HepG2 (cell line): Measurements from ENCODE around the gene PRDM15. TPM values are rescaled to one million over a fixed set of nuclear protein-coding genes. Genes with fewer than 3 reads are reported as not detected.

ENCODE experiments used
- ATAC-seq: fragments of 200-7000 bp; cut with Tn5 transposase; 3 replicates; pipeline ENCODE4 v1.9.1; 2020; ENCODE audit warnings: mild to moderate bottlenecking, moderate library complexity
- BruUV-seq: library from RNA; stranded (reverse); fragments of 400-500 nt; replicated peaks from 2 replicates; lab custom pipeline; 2021; lab: Mats Ljungman, UMichigan
- CTCF ChIA-PET: fragments of 300-600 bp; formaldehyde crosslinking; extraction: SDS; loops from one replicate; lab custom pipeline; 2021; ENCODE audit warnings: low total read pairs, inconsistent platforms, low intra/inter-chr PET ratio; lab: Yijun Ruan, JAX
- POLR2A ChIA-PET: fragments of 350-600 bp; sonication (Branson Sonifier 250); formaldehyde crosslinking; loops from one replicate; lab custom pipeline; 2020; ENCODE audit warnings: antibody characterized with exemption, inconsistent platforms; lab: Yijun Ruan, JAX
- DNase-seq: peaks from one replicate; pipeline ENCODE4 v3.0.0-alpha.2; 2015; ENCODE audit warnings: low spot score
- FAIRE-seq: peaks from 3 replicates; lab custom pipeline; 2011; peaks lifted over from hg19 to GRCh38; lab: Jason Lieb, UNC
- H2AFZ ChIP-seq: one replicate; pipeline ENCODE4 v1.6.1; 2011; ENCODE audit warnings: low read length, inconsistent platforms
- H3K27ac ChIP-seq: fragments of 300-600 bp; 3 replicates; pipeline ENCODE4 v1.8.0; 2011; ENCODE audit warnings: mixed run types, mild to moderate bottlenecking, mixed read lengths, low read length, inconsistent platforms; ENCODE audit not compliant: insufficient read depth; ENCODE audit errors: extremely low read length
- H3K27me3 ChIP-seq, 2 experiments: fragments of 200-600 bp in 1 of 2; 2 replicates in 1 of 2; 3 replicates in 1 of 2; pipeline versions ENCODE4 v1.6.0 to v1.8.0; 2011; ENCODE audit warnings: low read length in 2 of 2, mild to moderate bottlenecking in 2 of 2, moderate library complexity in 2 of 2, inconsistent platforms in 1 of 2; ENCODE audit not compliant: insufficient read depth in 2 of 2, control insufficient read depth in 1 of 2
- H3K36me3 ChIP-seq, 2 experiments: fragments of 200-600 bp in 1 of 2; replicated peaks in 1 of 2; 2 replicates in 1 of 2; 3 replicates in 1 of 2; pipeline versions ENCODE4 v1.5.1 to v1.8.0; 2011; ENCODE audit warnings: low read length in 2 of 2, inconsistent platforms in 1 of 2; ENCODE audit not compliant: insufficient read depth in 2 of 2, control insufficient read depth in 1 of 2
- H3K4me1 ChIP-seq: 2 replicates; pipeline ENCODE4 v1.5.1; 2012; ENCODE audit warnings: low read length, inconsistent platforms; ENCODE audit not compliant: insufficient read depth
- H3K4me2 ChIP-seq: 2 replicates; pipeline ENCODE4 v1.6.0; 2011; ENCODE audit warnings: low read depth, low read length, inconsistent platforms
- H3K4me3 ChIP-seq, 3 experiments: fragments of 200-600 bp in 1 of 3; sonication (generic), shearing (Covaris generic) in 1 of 3; replicated peaks in 1 of 3; 2 replicates each; pipeline ENCODE4 v1.5.1; 2011 to 2016; ENCODE audit warnings: low read length in 3 of 3, inconsistent platforms in 2 of 3, low read depth in 2 of 3, mild to moderate bottlenecking in 2 of 3, control low read depth in 1 of 3, mixed read lengths in 1 of 3; ENCODE audit not compliant: insufficient read depth in 1 of 3
- H3K79me2 ChIP-seq: one replicate; pipeline ENCODE4 v1.6.1; 2011; ENCODE audit warnings: low read length, inconsistent platforms; ENCODE audit not compliant: insufficient read depth
- H3K9ac ChIP-seq: 2 replicates; pipeline ENCODE4 v1.6.0; 2011; ENCODE audit warnings: mild to moderate bottlenecking, low read depth, low read length, inconsistent platforms; ENCODE audit not compliant: insufficient read depth
- H3K9me3 ChIP-seq: 2 replicates; pipeline ENCODE4 v1.5.1; 2012; ENCODE audit warnings: mild to moderate bottlenecking, low read length
- H4K20me1 ChIP-seq: 2 replicates; pipeline ENCODE4 v1.6.0; 2011; ENCODE audit warnings: inconsistent platforms, mild to moderate bottlenecking, low read length, moderate library complexity; ENCODE audit not compliant: insufficient read depth
- BRD4 ChIP-seq: sonication (generic); formaldehyde crosslinking; IDR thresholded peaks from 2 replicates; pipeline ENCODE4 v1.4.0; 2020; ENCODE audit warnings: missing genetic modification reagents
- FOXC1 ChIP-seq: sonication (generic); formaldehyde crosslinking; IDR thresholded peaks from 2 replicates; pipeline ENCODE4 v1.8.0; 2022; ENCODE audit warnings: mild to moderate bottlenecking, missing genetic modification reagents, borderline replicate concordance
- HMG20B ChIP-seq: conservative IDR thresholded peaks from 2 replicates; pipeline ENCODE4 v1.6.1; 2016; ENCODE audit warnings: missing genetic modification reagents, missing compliant biosample characterization
- KLF12 ChIP-seq: sonication (generic); formaldehyde crosslinking; IDR thresholded peaks from 2 replicates; pipeline ENCODE4 v1.4.0; 2020; ENCODE audit warnings: missing genetic modification reagents, borderline replicate concordance
- KMT2A ChIP-seq: sonication (generic); formaldehyde crosslinking; IDR thresholded peaks from 2 replicates; pipeline ENCODE4 v1.4.0; 2020; ENCODE audit warnings: missing genetic modification reagents
- NFE2L2 ChIP-seq: fragments of 150-350 bp; IDR thresholded peaks from 2 replicates; pipeline ENCODE4 v1.6.1; 2014; ENCODE audit warnings: low read length
- NR2F1 ChIP-seq, 2 experiments: fragments of 450-650 bp in 1 of 2; formaldehyde crosslinking in 1 of 2; IDR thresholded peaks; 2 replicates each; pipeline versions ENCODE4 v1.5.0 to v1.6.1; 2016 to 2020; ENCODE audit warnings: mild to moderate bottlenecking in 1 of 2, missing compliant biosample characterization in 1 of 2, missing genetic modification reagents in 1 of 2, moderate library complexity in 1 of 2
- STAG1 ChIP-seq: sonication (generic); formaldehyde crosslinking; IDR thresholded peaks from 2 replicates; pipeline ENCODE4 v1.4.0; 2020; ENCODE audit warnings: missing genetic modification reagents
- TMF1 ChIP-seq: sonication (generic); formaldehyde crosslinking; IDR thresholded peaks from 2 replicates; pipeline ENCODE4 v1.8.1; 2022; ENCODE audit warnings: low read depth, missing genetic modification reagents
- ZFP62 ChIP-seq: sonication (generic); formaldehyde crosslinking; IDR thresholded peaks from 2 replicates; pipeline ENCODE4 v1.4.0; 2020; ENCODE audit warnings: missing genetic modification reagents
- ZNF124 ChIP-seq: sonication (generic); formaldehyde crosslinking; IDR thresholded peaks from 2 replicates; pipeline ENCODE4 v1.4.0; 2020; ENCODE audit warnings: missing genetic modification reagents
- ZNF160 ChIP-seq: sonication (generic); formaldehyde crosslinking; IDR thresholded peaks from 2 replicates; pipeline ENCODE4 v1.8.0; 2022; ENCODE audit warnings: mild to moderate bottlenecking, inconsistent platforms, missing genetic modification reagents
- ZNF253 ChIP-seq: sonication (generic); formaldehyde crosslinking; IDR thresholded peaks from 2 replicates; pipeline ENCODE4 v1.8.0; 2022; ENCODE audit warnings: mild to moderate bottlenecking, missing genetic modification reagents, borderline replicate concordance
- ZNF350 ChIP-seq: sonication (generic); formaldehyde crosslinking; IDR thresholded peaks from 2 replicates; pipeline ENCODE4 v1.4.0; 2020; ENCODE audit warnings: mild to moderate bottlenecking, low read depth, missing genetic modification reagents, borderline replicate concordance
- WGBS: methylation state at CpG from one replicate; pipeline ENCODE4 v1.1.6; 2017; ENCODE audit warnings: low lambda C conversion rate; 5-methylcytosine and 5-hydroxymethylcytosine counted together
- in situ Hi-C: cut with HindIII; loops from 2 replicates; pipeline ENCODE4 v1.10.0; 2017; ENCODE audit warnings: low pct_unique_long_range_greater_than_20kb; ENCODE audit not compliant: extremely low pct_ligation_motif_present
- intact Hi-C: fragments of 100-400 bp; cut with micrococcal nuclease; formaldehyde crosslinking; loops from one replicate; pipeline ENCODE4 v1.10.0; 2022; ENCODE audit not compliant: unreplicated experiment
- polyA plus RNA-seq, 8 experiments: library from polyadenylated mRNA; depleted of rRNA in 3 of 8; stranded (reverse) in 7 of 8; unstranded in 1 of 8; fragments of >200 nt; fragmentation: Illumina TruSeq in 4 of 8; extraction: Trizol in 4 of 8; gene quantifications; 2 replicates each; pipeline versions ENCODE4 v1.2.1 to v1.2.3, GENCODE V29; 2011 to 2016; ENCODE audit warnings: low read depth in 4 of 8, missing spikeins in 1 of 8, mixed read lengths in 1 of 8; ENCODE audit not compliant: insufficient read depth in 1 of 8
- total RNA-seq, 5 experiments: library from RNA; depleted of rRNA; stranded (reverse); fragments of >200 nt; fragmentation: Illumina TruSeq; extraction: Trizol; gene quantifications; 2 replicates each; pipeline ENCODE4 v1.2.3, GENCODE V29; 2016; ENCODE audit warnings: low read depth in 1 of 5
- TF ChIP-seq, protein P1 (sequence below): sonication (generic); formaldehyde crosslinking; IDR thresholded peaks from 2 replicates; pipeline ENCODE4 v1.4.0; 2020; ENCODE audit warnings: missing genetic modification reagents, mild to moderate bottlenecking, borderline replicate concordance

The PRDM15 gene
- total and polyA plus RNA-seq, 2 of the 13 experiments (the other 11 are each of a cell fraction or from before 2014, with no cell fraction given): 4.0 to 6.9 TPM

DNA sequence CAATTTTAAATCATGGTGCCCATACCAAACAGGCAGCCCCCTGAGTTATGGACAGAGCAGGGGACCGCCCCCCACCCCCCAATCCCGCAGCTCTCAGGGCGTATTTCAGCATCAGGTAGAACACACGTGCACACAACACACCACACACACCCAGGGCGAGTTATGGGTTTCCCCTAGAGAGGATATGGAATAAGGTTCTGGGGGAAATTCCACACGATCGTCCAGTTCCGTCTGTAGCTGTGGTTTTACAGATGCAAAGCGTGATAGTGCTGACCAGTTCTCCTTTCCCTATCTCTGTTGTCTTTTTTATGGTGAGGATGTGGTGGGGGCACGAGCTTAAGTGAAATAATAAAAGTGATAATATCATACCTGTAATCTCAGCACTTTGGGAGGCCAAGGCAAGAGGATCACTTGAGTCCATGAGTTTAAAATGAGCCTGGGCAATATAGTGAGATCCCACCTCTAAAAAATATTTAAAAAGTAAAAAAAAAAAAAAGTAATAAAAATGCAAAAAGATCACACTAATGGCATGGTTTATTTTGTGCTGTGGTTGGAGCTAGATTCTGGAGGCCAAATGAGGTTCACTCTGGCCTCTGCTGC is 49.6 kb upstream of the PRDM15 start:
- in situ Hi-C loops (no loop called here), intact Hi-C loops (no loop called here)
- H2AFZ ChIP-seq: no peak overlapping the region
- H3K79me2 ChIP-seq: peaks cover 1% of the 10 kb centered on the region
- POLR2A ChIA-PET: no interaction called here
- H3K4me1 ChIP-seq: peaks cover 75% of the 10 kb centered on the region
- no TSS peak for BruUV-seq
- ATAC-seq: no peak
- H4K20me1 ChIP-seq: no peaks in the 10 kb centered on the region
- FAIRE-seq: no peak
- H3K4me3 ChIP-seq: no peak overlapping the region
- WGBS: 96% methylated on average over 10 of the region's 10 CpGs
- H3K27ac ChIP-seq: no peak overlapping the region
- H3K9me3 ChIP-seq: no peaks in the 10 kb centered on the region
- no peak for TF ChIP-seq ZNF160 (CRISPR knock-in tag)
- no peak for TF ChIP-seq TMF1 (CRISPR knock-in tag)
- TF ChIP-seq, protein P1, sequence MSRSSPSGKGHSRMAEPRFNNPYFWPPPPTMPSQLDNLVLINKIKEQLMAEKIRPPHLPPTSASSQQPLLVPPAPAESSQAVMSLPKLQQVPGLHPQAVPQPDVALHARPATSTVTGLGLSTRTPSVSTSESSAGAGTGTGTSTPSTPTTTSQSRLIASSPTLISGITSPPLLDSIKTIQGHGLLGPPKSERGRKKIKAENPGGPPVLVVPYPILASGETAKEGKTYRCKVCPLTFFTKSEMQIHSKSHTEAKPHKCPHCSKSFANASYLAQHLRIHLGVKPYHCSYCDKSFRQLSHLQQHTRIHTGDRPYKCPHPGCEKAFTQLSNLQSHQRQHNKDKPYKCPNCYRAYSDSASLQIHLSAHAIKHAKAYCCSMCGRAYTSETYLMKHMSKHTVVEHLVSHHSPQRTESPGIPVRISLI (CRISPR knock-in tag): no peak
- no peak for TF ChIP-seq KLF12
- CTCF ChIA-PET: no interaction called here
- no peaks in the 10 kb centered on the region; a peak in 1 of 5 replicates for H3K36me3 ChIP-seq
- no peaks in the 10 kb centered on the region for H3K27me3 ChIP-seq
- no peak for DNase-seq
- no peak overlapping the region for H3K4me2 ChIP-seq
- no peak overlapping the region for H3K9ac ChIP-seq

DNA sequence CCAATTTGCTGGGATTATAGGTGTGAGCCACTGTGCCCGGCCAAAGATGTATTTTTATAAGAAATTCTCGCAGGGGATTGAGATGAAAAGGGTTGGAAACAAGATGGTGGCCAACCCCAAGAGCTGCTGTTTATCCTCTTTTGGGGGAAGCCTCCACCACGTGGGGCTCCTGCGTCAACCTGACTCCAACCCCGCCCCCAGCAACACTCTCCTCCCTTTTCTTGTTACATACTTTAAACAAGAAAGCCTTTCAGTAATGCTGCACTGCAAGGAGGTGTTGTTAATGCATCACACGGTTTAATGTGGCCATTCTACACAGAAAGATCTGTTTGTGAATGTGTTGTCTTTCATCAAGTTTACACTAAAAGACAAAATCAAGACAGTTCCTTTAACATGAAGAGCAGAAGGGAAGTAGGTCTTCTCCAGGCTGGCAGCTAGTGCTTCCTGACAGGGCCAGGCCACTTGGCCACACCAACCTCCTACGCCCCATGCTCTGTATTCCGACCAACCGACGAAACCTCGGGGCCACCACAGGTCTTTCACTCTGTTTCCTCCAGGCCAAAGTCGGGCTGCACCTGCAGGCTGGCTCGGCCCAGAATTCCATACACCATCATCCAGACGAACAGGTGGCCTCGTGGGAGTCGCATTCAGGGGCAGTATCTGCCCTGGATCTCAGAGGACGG is 48.7 kb upstream of the PRDM15 start:
- H4K20me1 ChIP-seq: no peaks in the 10 kb centered on the region
- H3K79me2 ChIP-seq: peaks cover 1% of the 10 kb centered on the region
- TF ChIP-seq KMT2A: no peak
- TF ChIP-seq, protein P1 (CRISPR knock-in tag): no peak
- no peak for TF ChIP-seq ZNF124
- no peak for TF ChIP-seq FOXC1 (CRISPR knock-in tag)
- no peak for TF ChIP-seq HMG20B (CRISPR knock-in tag)
- TF ChIP-seq ZFP62 (CRISPR knock-in tag): no peak
- no peak for TF ChIP-seq NFE2L2
- TF ChIP-seq BRD4 (CRISPR knock-in tag): no peak
- no peak for TF ChIP-seq ZNF350 (CRISPR knock-in tag)
- no peak for TF ChIP-seq ZNF253
- TF ChIP-seq STAG1 (CRISPR knock-in tag): no peak
- no peak for TF ChIP-seq NR2F1 (CRISPR knock-in tag; IDR thresholded peaks at IDR 0.05)
- no peaks in the 10 kb centered on the region; a peak in 1 of 5 replicates for H3K36me3 ChIP-seq
- no peak for ATAC-seq
- H3K4me2 ChIP-seq: no peak overlapping the region
- peak overlapping the region; percentile 13 for H3K27ac ChIP-seq
- 96% methylated on average over 17 of the region's 17 CpGs for whole genome bisulfite sequencing
- no peak for DNase-seq
- POLR2A ChIA-PET: interaction anchor here (2.8 kb wide), 1 partner anchor 25 kb away, joined by 11 read pairs; no protein-coding TSS in a partner anchor
- H3K27me3 ChIP-seq: no peaks in the 10 kb centered on the region
- peaks cover 70% of the 10 kb centered on the region for H3K4me1 ChIP-seq
- H3K9ac ChIP-seq: no peak overlapping the region
- no TSS peak for BruUV-seq
- H3K4me3 ChIP-seq: no peak overlapping the region
- CTCF ChIA-PET: no interaction called here
- FAIRE-seq: no peak
- no peaks in the 10 kb centered on the region for H3K9me3 ChIP-seq
- intact Hi-C loops: no loop called here
- in situ Hi-C loops: no loop called here
- H2AFZ ChIP-seq: no peak overlapping the region
